Measurements from ENCODE around the gene OPTC. TPM values are rescaled to one million over a fixed set of nuclear protein-coding genes. Genes with fewer than 3 reads are reported as not detected.
"Not testable (repeated sequence)": the region's sequence is repeated elsewhere in the genome, so short reads cannot be mapped to it uniquely, and the experiment has no call there.

OPTC gene
- total RNA-seq, 1 donor from 2014 or later = not detected

DNA sequence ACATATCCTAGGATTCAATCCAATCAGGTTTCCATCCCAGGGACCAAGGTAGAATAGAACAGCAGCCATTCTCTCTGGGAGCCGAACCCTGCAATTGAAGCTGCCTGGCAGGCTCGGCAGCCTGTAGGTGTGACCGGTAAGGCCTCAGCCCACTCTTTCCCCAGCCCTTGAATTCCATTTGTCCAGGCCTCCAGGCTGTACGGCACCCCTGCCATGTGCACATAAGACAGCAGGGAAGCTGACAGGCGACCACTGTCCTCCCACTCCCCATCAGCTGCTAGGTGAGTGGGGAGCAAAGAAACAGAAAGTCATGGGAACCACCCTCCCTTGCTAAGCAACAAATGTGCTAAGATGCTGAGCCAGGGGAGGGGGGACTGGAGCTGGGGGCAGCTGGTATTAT, 23.0 kb downstream of the OPTC start:
- H3K4me3 Mint-ChIP-seq (ENCODE audit: low read depth) = no peak overlapping the region
- H3K9me3 Mint-ChIP-seq (ENCODE audit: low read depth) = no peaks in the 10 kb centered on the region
- TF ChIP-seq, protein P1, sequence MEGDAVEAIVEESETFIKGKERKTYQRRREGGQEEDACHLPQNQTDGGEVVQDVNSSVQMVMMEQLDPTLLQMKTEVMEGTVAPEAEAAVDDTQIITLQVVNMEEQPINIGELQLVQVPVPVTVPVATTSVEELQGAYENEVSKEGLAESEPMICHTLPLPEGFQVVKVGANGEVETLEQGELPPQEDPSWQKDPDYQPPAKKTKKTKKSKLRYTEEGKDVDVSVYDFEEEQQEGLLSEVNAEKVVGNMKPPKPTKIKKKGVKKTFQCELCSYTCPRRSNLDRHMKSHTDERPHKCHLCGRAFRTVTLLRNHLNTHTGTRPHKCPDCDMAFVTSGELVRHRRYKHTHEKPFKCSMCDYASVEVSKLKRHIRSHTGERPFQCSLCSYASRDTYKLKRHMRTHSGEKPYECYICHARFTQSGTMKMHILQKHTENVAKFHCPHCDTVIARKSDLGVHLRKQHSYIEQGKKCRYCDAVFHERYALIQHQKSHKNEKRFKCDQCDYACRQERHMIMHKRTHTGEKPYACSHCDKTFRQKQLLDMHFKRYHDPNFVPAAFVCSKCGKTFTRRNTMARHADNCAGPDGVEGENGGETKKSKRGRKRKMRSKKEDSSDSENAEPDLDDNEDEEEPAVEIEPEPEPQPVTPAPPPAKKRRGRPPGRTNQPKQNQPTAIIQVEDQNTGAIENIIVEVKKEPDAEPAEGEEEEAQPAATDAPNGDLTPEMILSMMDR (IDR thresholded peaks at IDR 0.05; ENCODE audit: unreplicated experiment) = no peak
- peaks cover 27% of the 10 kb centered on the region for H3K27me3 Mint-ChIP-seq
- no peak for DNase-seq (ENCODE audit: low spot score, unreplicated experiment)
- H3K4me1 Mint-ChIP-seq (ENCODE audit: low read depth) = peaks cover 45% of the 10 kb centered on the region
- no peak overlapping the region for H3K27ac Mint-ChIP-seq
- no peaks in the 10 kb centered on the region for H3K36me3 Mint-ChIP-seq (ENCODE audit: insufficient read depth)

DNA sequence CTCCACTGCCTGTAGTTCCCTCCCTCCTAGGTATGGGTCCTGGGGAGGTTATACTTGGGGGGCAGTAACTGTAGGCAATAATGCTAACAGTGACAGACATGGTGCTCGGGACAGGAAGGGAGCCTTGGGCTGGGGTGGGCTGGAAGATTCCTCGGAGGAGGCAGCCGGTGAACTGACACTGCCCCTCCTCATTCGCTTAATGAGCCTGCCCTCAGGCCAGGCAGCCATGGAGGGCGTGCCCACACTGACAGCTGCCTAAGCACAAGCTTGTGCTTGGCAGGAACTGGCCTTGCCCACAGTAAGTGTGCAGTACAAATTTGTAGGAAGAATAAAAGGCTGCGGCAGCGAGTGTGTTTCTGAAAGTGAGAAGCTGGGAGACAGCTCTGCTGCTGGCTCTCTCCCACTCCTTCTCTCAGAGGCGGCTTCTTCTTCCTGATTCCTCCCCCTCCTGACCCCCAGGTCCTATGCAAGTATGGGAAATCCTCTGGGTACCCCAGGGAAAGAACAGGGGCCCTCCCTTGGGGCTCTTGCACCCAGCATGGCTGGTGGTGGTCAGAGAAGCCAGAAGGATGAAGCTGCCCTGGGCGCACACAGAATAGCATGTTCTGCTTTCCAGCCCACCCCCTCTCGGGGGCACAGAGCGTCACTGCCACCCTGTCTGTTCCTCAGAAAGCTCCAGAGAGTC, 23.6 kb downstream of the OPTC start:
- no peak overlapping the region for H3K27ac Mint-ChIP-seq
- peaks cover 24% of the 10 kb centered on the region for H3K27me3 Mint-ChIP-seq
- no peak for DNase-seq (ENCODE audit: low spot score, unreplicated experiment)
- peaks cover 41% of the 10 kb centered on the region for H3K4me1 Mint-ChIP-seq (ENCODE audit: low read depth)
- no peaks in the 10 kb centered on the region for H3K36me3 Mint-ChIP-seq (ENCODE audit: insufficient read depth)
- H3K4me3 Mint-ChIP-seq (ENCODE audit: low read depth) = no peak overlapping the region
- H3K9me3 Mint-ChIP-seq (ENCODE audit: low read depth) = no peaks in the 10 kb centered on the region
- TF ChIP-seq, protein P1 (IDR thresholded peaks at IDR 0.05; ENCODE audit: unreplicated experiment) = no peak

DNA sequence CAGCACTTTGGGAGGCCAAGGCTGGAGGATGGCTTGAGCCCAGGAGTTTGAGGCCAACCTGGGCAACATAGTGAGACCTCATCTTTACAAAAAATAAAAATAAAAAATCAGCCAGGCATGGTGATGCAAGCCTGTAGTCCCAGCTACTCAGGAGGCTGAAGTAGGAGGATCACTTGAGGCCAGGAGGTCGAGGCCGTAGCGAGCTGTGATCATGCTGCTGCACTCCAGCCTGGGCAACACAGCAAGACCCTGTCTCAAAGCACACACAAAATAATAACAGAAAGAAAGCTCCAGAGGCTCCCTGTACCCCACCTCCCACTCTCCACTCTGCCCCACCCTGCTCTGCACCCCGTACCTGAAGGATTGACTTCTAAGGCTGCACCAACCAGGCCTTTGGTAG, 24.2 kb downstream of the OPTC start:
- DNase-seq (ENCODE audit: low spot score, unreplicated experiment); H3K36me3 Mint-ChIP-seq (ENCODE audit: insufficient read depth); H3K4me3 Mint-ChIP-seq (ENCODE audit: low read depth); H3K27ac Mint-ChIP-seq; H3K9me3 Mint-ChIP-seq (ENCODE audit: low read depth): not testable (repeated sequence)
- Mint-ChIP-seq H3K27me3 (peaks cover 23% of the 10 kb centered on the region), H3K4me1 (ENCODE audit: low read depth) (peaks cover 36% of the 10 kb centered on the region)

DNA sequence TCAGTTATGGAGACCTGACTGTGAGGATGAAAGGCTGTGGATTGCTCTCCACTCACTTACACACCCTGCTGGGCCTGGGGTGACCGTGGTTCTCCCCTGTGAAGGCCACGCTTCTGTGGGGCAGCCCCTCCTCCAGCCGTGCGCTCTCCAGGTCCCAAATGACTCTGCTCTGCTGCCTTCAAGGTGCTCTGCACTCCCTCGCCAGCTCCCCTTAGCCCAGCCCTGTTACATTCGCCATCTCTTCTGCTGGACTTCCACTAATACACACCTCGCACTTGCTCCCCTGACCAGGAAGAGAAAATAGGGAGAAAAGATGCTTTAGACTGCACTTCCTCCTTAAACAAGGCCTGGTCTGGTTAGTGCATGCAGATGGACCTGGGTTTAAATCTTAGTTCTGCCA, 24.6 kb downstream of the OPTC start:
- no peak overlapping the region for H3K4me3 Mint-ChIP-seq (ENCODE audit: low read depth)
- no peak overlapping the region for H3K27ac Mint-ChIP-seq
- peaks cover 32% of the 10 kb centered on the region for H3K4me1 Mint-ChIP-seq (ENCODE audit: low read depth)
- TF ChIP-seq, protein P1 (IDR thresholded peaks at IDR 0.05; ENCODE audit: unreplicated experiment) = no peak
- H3K36me3 Mint-ChIP-seq (ENCODE audit: insufficient read depth) = no peaks in the 10 kb centered on the region
- H3K27me3 Mint-ChIP-seq = peaks cover 24% of the 10 kb centered on the region
- DNase-seq (ENCODE audit: low spot score, unreplicated experiment) = no peak
- no peaks in the 10 kb centered on the region for H3K9me3 Mint-ChIP-seq (ENCODE audit: low read depth)

DNA sequence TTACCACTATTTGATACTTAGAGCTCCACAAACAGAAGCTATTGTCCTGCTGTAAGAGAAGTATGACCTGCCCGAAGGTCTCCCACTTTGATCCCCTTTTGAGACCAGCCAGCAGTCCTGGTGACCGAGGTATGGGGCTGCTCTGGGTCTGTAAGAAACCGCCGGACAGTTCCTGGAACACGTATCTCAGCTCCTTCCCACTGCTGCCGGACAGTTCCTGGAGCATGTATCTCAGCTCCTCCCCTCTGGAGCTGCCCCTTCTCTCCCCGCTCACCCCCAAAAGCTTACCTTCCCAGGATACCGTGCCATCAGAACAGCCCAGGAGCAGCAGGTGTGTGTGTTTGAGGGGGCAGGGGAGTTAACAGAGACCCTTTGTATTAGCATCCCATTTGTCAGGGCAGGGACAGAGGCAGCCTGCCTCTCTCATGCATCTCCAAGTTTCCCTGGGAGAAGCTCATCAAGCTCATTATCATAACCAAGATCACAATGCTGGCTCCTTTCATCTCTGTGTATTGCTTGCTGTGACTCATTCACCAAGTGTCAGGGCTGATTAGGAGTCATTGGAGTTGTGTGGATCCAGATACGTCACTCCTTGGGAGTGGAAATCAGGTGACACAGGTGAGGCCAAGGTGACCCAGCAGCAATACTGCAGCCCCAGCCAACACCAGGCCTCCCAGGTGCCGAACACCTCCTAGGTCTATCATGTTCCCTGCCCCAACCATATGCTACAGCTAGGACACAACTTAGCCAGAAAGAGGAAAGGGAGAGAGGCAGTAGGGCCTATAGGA, 25.3 kb downstream of the OPTC start:
- Mint-ChIP-seq H3K4me1 (ENCODE audit: low read depth) (peaks cover 26% of the 10 kb centered on the region), H3K4me3 (ENCODE audit: low read depth) (no peak overlapping the region), H3K9me3 (ENCODE audit: low read depth) (no peaks in the 10 kb centered on the region), H3K27me3 (peaks cover 27% of the 10 kb centered on the region), H3K27ac (peak overlapping the region; percentile 58), H3K36me3 (ENCODE audit: insufficient read depth) (no peaks in the 10 kb centered on the region)
- no peak for DNase-seq (ENCODE audit: low spot score, unreplicated experiment)
- TF ChIP-seq, protein P1 (IDR thresholded peaks at IDR 0.05; ENCODE audit: unreplicated experiment) = no peak
